GM18499 (cell line): Measurements from ENCODE around the gene GPR137C.

ENCODE experiments used
- ATAC-seq: cut with Tn5 transposase; IDR thresholded peaks from one replicate; pipeline ENCODE4 v1.9.1; 2021; ENCODE audit warnings: moderate number of reproducible peaks; ENCODE audit not compliant: insufficient read depth, unreplicated experiment

Gene GPR137C, protein sequence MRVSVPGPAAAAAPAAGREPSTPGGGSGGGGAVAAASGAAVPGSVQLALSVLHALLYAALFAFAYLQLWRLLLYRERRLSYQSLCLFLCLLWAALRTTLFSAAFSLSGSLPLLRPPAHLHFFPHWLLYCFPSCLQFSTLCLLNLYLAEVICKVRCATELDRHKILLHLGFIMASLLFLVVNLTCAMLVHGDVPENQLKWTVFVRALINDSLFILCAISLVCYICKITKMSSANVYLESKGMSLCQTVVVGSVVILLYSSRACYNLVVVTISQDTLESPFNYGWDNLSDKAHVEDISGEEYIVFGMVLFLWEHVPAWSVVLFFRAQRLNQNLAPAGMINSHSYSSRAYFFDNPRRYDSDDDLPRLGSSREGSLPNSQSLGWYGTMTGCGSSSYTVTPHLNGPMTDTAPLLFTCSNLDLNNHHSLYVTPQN

DNA sequence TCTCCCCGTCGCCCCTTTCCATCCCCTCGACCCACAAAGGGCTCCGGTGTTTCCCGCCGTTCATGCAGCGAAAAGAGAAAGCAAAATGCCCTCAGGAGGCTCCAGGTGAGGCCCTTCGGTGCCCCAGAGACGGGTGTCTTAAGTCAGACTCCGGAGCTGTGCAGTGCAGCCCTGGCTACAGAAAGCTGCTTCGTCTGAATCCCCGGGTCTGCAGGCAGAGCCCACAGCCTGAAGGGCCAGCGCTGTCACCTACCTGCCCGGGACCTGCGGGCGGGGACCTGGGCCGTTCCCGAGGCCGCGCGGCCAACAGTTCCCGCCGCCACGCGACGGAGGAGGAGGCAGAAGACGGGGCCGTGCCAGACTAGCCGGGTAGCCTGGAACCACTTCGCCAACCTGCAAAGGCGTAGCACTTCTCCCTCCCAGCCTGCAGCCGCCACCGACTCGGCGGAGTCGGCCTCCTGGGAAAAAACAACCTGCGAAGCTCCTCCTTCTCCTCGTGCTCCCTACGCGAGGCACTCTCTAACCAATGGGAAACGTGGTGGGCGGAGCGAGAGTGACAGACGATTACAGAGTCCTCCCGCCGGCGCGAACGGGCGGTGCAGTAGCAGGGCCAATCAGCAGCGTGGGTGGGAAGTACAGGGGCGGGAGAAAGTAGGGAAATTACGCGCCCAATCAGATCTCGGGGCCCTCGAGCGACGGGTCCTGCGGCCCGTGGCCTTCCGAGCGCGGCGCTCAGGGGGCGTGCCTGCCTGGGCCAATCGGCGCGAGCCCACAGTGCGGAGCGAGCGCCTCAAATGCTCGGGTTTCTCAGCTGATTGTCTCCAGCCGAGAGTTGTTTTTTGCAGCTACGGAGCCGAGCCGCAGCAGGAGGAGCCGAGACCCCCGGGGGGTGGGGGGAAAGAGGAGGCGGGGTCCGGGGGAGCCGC, at the start of gene GPR137C, which contains the start of gene TXNDC16:
GPR137C (plus strand) TSS at position 774 of the 926 bp plus-strand sequence. CDS start 312 bp downstream, outside the sequence.
TXNDC16 (minus strand) TSS at position 443 of the 926 bp plus-strand sequence. CDS start 8,948 bp downstream, outside the sequence.
- ATAC-seq: peak; percentile 97

DNA sequence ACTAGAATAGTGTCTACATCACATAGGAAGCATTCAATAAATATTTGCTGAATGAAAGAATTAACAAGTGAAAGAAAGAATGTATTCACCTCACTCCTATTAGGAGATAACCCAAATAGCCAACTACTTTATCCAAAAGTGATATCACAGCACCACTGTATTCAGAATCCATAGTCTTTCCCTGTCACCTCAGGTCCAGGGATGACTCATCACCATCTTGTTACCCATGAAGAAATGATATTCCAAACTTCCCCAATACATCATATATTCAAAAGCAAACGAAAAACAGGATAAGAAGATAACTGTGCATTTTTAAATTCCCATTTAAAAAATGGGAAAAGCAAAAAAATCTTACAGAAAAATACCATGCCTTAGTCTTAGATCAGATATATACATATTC, 39.4 kb upstream of the GPR137C start:
- no peak for ATAC-seq

DNA sequence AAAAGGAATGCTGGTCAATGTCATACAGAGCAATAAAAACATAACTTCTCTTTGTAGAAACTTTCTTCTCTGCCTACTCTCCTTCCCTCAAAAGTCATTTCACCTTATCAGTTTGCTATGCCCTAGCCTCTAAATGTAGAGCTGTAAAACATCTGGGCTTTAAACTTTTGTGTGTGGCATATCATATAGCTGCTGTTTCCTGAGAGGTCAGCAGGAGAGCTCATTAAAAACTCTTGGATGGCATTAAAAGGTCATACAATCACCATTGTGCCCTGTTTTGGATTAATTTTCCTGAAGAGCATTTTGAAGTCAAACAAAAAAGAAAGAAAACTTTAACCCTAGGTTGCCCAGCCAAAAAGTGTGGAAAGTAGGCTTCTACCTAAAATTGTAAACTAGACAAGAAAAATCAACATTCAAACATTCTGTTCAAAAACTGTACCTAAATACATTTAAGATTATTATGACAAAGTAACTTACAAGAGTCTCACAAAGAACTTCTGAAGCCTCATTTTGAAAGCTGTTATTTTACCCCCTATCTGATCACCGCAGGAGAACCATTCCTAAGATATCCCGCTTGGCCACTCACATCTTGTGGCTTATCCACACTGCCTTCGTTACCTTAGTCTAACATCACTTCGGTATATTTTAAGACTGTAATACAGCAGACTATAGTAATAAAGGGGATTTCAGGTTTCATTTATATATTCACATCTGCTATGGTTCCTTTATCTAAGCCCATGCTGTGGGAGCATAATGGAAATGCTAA, 38.4 kb upstream of the GPR137C start:
- ATAC-seq: no peak

DNA sequence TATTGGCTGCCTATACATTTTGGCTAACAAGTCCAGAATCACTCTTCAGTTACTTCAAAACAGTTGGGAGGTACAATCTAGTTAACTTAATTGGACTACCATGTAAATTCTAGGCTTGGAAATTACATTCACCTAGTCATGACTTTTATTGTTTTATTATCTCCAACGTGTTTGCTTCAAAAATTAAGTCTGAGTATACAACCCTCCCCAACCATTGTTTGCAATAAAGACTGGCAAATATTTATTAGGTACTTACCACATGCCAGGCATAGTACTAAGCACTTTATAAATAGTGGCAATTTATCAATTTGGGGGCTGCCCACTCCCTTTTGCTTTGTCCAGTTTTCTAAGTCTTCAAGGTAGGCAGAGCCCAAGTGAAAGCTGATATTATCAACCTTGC, 30.6 kb upstream of the GPR137C start:
- ATAC-seq: no peak

DNA sequence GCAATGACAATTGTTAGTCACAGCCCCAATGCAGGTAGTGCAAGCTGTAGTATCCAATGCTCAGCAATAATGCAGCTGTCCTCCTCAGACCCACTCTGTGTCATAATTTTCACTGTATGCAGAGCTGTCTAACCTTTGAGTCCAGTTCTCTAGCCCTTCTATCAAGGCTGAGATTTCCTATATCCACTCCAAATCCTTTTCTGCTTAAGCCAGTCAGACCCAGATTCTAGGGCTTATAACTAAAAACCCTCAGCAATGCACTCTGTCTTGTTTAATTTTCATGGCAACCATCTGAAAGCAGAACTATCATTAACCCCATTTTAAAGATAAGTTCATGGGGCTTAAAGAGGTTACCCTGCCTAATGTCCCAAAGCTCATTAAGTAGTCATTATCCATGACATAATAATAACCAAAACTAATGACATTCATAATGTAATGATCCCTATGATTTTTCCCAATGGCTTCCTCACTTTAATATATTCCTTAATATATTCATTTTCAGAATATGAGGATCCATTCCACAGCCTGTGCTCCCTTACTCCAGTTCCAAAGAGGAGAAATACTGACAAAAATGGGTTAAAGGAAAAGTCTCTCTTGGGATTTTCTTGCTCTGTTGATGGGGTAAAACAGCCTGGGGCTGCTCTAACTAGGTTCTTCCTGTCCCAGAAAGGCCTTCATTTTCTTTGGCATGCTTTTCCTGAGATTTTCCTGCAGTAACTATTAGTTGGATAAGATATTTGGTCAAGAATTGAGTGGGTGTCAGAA, 29.9 kb upstream of the GPR137C start:
- no peak for ATAC-seq

DNA sequence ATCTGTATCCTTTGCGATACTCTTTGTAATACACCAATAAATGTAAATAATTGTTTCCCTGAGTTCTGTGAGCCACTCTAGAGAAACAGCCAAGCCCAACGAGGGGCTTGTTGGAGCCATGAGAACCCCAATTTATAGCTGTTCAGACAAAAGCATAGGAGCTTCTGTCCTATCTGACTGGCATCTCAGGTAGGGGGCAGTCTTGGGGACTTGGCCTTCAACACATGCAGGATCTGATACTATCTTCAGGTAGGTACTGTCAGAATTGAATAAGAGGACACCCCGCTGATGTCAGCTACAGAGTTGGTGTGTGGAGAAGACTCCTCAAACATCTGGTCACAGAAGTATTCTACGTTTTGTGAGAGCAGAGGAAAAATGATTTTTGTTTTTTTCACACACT, 25.6 kb upstream of the GPR137C start:
- no peak for ATAC-seq

DNA sequence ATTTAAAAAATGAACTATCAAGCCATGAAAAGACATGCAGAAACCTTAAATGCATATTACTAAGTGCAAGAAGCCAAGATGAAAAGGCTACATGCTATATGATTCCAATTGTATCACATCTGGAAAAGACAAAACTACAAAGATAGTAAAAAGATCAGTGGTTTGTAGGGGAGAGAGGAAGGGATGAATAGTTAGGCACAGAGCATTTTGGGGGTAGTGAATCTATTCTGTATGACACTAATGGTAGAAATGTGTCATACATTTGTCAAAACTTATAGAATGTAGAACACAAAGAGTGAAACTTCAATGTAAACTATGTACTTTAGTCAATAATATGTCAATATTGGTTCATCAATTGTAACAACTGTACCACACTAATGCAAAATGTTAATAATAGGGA, 21.2 kb upstream of the GPR137C start:
- no peak for ATAC-seq

DNA sequence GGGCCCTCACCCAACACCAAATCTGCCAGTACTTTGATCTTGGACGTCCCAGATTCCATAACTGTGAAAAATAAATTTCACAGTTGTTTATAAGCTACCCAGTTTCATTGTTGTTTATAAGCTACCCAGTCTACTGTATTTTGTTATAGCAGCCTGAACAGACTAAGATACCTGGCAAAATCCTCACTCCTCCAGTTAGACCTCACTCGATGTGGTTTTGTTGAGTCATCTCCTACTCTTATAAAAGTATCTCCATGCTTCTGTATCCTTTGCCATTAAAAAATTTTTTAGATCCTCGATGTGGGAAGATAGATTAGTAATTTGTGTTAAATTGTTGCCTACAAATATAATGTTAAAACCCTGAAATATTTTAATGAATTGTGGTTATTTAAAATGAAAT, 16.4 kb upstream of the GPR137C start:
- no peak for ATAC-seq

DNA sequence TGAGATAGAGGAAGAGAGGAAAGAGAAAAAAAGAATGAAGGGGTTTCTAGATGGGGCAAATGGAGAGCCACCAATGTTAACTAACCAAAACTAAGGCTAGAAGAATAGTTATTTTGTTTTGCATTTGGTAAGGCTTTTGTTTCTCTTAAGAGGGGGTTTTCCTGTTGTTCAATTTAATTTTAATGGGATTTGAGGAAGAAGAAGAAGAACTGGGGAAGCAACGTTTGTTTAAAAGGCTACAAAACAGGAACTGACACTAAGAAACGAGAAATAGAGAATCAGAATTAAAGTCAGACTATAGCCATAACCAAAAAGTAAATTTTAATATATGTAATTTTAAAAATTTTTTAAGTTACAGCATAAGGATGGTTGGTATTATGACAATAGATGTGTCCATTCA, 14.0 kb upstream of the GPR137C start:
- ATAC-seq: no peak

DNA sequence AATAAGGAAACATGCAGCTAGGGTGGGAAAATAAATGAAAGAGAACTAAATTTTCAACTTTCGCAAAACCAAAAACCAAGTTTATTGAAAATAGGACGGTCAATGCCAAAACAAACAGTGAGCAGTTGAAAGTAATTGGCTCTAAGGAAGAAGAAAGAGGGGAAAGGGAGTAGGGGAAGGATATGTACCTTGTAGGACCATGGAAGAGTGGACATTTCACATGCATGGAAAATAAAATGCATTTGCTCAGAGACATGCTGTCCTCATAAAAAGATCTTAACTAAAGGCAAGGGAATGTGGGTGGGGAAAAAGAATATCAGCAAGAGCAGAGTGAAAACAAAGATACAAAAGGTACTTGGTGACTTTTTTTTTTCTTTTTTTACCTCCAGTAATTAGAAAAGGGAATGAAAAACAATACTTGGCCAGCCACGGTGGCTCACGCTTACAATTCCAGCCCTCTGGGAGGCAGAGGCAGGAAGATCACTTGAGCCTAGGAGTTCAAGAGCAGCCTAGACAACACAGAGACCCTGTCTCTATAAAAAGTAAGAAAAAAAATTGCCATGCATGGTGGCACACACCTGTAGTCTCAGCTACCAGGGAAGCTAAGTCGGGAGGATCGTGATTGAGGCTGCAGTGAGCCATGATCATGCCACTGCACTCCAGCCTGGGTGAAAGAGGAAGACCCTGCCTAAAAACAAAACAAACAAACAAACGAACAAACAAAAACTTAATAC, 6.9 kb upstream of the GPR137C start:
- ATAC-seq: no peak

DNA sequence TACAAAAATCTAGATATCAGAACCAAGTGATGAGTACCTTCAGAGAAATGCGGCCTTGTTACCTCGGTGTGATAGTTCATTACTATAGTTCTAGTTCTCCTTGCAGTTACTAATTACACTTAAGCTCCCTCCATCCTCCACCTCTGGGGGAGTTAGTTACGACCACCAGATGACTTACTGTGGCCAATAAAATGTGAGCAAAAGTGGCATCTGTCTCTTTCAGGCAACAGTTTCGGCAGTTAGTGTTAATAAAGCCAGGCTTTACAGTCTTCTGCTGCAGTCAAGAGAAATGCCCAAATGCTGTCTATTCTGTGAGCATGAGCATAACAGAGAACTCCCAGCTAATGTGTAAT, 6.3 kb upstream of the GPR137C start:
- no peak for ATAC-seq

DNA sequence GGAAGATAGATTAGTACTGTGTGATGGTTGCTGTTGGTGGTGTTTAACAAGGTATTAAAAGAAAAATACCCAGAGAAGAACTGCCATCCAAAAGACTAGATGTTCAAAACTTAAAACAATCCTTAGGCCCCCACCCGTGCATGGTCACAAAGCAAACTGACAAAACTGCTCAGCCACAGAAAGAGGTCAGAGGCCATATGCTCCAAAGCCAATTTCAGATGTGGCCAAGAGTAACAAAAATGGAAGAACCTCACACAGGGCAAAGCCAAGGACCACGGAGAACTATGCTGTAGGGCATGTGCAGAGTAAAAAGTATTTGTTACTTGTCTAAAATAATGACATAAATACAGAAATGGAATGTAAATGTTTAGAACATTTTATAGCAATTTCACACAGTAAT, 5.6 kb upstream of the GPR137C start:
- ATAC-seq: no peak

DNA sequence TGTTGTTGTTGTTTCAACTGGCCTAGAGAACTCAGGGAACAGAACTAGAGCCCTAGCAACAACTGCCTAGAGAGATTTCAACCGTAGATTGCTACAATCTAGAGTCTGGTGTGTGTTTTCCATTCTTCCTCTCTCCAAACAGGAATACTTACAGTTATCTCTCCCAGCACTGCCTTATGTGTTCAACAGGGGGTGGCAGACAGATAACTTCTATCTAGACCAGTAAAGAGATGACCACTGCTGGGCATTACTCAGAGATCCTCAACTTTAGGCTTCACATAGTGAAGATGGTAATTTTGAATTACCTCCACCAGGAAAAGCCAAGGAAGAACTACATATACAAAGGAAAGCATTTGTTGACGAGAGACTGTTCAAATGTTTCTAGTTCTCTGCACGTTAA, 5.1 kb upstream of the GPR137C start:
- ATAC-seq: no peak

DNA sequence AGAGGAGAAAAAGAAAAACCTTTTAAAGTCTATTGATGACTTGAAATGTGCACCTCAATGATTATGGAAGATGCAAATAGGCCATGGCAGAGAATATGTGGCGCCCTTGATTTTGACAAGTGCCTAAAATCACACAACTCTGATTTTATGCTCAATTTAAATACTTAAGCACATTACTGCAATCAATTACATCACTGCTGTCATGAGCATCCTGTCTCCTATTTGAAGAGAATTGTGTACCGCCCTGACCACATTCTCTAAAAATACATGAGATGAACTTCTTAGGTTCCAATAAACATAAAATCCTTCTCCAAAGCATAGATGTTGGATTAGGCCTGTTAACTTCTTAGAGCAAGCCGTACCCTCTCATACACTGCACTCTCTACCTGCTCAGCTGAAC, 2.0 kb upstream of the GPR137C start:
- ATAC-seq: no peak

DNA sequence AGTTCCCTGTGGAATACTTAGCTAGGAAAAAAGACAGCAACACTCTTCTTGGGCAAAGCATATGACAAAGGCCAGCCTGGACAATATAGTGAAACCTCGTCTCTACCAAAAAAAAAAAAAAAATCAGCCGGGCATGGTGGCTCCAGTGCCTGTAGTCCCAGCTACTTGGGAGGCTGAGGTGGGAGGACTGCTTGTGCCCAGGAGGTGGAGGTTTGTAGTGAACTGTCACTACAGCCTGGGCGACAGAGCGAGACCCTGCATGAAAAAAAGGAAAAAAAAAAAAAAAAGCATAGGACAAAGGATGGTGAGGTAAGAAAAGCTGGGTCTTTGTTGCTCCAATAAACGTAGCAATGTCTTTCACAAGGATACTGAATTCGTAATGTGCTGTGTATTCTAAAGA, 1.4 kb upstream of the GPR137C start:
- ATAC-seq: no peak

DNA sequence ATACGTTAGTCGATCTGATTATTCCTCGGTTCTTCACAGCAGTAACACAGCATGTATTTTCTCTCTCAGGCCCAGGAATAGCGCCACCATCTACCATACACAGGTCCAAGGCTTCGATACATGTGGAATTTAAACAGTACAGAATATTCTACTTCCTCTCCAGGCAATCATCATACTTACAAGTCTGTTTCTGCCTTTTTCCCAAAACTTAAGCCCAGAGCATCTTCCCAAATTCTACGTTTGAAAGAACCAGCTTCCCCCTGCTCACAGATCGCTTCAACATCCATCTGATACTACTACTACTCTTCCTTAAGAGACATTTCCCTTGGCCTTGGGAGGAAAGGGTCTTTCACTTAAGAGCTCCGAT, 957 bp upstream of the GPR137C start:
- no peak for ATAC-seq

DNA sequence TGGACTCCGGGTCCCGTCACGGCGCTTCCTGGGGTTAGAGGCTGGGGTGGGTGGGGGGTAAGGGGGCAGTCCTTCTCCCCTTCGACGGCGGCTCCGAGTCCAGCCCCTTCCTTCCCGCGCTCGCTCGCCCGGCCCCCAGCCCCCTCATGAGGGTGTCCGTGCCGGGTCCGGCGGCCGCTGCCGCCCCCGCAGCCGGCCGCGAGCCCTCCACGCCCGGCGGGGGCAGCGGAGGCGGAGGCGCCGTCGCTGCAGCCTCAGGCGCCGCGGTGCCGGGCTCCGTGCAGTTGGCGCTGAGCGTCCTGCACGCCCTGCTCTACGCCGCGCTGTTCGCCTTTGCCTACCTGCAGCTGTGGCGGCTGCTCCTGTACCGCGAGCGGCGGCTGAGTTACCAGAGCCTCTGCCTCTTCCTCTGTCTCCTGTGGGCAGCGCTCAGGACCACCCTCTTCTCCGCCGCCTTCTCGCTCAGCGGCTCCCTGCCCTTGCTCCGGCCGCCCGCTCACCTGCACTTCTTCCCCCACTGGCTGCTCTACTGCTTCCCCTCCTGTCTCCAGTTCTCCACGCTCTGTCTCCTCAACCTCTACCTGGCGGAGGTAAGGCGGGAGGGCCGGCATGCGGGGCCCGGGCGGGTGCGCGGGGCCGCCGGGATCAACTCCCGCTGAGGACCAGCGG, 500 bp downstream of the GPR137C start:
- ATAC-seq: no peak

DNA sequence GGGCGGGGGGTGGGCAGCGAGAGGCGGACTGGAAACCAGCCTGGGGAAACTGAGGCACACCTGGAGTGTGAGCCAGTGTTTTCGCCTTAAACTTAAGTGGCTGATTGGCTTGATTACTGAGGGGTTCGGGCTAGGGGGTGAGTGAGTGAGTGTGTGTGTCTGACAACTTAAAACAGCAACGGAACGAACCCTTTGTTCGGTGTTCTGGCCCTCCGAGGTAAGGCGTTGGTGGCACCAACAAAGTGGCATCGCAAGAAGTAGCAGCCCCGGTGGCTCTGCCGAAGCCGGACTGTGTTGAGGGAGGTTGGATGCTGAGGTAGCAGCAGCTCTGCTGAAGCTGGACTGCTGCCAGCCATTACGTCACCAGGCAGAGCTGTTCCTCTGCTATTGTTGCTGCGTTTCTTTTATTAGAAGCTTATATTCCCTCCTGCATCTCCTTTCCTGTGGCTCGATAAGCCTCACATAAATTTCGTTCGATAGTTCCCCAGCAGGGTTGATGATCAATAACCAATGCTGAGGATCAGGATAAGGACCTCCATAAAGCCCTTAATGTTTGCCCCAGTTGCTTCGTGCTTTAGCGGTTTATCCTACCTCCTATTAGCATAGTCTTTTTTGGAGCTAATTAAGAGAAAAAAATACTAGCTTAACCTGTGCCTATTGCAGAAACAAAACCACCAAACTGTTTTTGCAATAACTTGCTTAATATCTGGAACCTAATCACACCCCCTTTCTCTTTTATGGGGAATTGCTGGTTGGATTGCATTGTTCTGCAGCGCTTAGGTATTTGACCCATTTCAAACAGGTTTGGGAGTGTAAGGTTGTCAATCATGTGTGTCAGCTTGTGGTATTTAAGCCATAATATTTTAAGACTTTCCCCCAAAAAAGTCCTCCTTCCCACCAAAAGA, 1.3 kb downstream of the GPR137C start:
- no peak for ATAC-seq
